ENCODE data around the gene PRKG1.
"Not testable (repeated sequence)": the region's sequence is repeated elsewhere in the genome, so short reads cannot be mapped to it uniquely, and the experiment has no call there.

Gene PRKG1

DNA sequence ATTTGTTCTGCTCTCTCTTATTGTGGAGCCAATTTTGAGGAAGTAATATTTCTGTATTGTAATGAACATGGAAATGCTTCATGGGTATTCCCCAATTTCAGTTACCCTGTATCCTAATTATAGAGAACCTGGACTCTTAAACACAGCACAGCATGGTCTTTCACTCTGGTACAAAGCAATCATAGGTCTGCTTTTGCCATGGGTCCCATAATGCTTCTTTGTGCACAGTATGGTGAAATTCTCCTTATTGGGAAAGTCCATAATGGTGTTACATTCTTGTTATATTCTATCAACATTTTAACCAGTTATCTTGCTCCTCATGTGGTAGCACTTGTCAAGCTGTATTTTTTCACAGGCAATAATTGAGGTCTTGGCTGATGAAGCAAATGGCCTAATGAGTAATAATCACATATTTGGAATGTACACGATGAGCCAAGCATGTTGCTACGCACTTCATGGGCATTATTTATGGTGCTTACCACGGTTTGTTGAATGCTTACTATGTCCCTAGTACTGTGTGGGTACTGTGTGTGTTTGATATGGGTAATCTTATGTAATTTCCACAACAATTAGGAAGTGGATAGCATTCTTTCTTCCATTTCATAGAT, 42.9 kb downstream of the PRKG1 start:
- no peak for DNase-seq (ENCODE audit: low spot score)

- no peak for DNase-seq (ENCODE audit: low spot score)
Observed at GRCh38 chr10:51117794-51118193, 43.5 kb downstream of the PRKG1 start.

- DNase-seq (ENCODE audit: low spot score) = no peak
Observed at GRCh38 chr10:51119441-51119840, 45.2 kb downstream of the PRKG1 start.

DNA sequence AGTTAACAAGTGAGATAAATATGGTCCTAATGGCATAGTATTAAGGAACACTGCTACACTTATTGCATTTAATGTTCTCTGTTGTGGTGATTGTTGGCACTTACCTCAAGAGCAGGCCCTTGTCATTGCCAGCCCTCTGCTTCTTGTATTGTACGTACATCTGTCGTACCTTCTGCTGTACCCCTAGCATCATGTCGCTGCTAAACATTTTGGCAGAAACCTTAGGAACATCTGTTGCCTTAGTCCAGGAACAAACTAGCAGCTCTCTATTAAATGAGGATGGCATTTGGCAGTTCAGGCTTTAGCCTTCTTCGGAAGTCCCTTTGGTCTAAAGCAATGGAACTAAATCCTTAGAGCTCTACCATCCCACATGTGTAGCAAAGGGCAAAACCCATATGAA, 47.6 kb downstream of the PRKG1 start:
- DNase-seq (ENCODE audit: low spot score) = no peak

DNA sequence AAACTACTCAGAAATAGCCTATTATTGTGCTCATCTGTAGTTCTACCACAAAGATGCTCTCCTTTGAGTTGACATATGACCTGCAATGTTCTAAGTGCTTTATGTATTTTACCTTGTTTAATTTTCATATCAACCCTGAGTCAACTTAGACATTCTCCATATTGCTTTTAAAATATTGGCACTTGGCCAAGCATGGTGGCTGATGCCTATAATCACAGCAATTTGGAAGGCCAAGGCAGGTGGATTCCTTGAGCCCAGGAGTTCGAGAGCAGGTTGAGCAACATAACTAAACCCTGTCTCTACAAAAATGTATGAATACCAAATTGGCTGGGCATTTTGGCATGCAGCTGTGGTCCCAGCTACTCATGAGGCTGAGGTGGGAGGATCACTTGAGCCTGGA, 50.6 kb downstream of the PRKG1 start:
- DNase-seq (ENCODE audit: low spot score) = no peak

- DNase-seq (ENCODE audit: low spot score) = no peak
Observed at GRCh38 chr10:51125518-51125917, 51.2 kb downstream of the PRKG1 start.

- DNase-seq (ENCODE audit: low spot score) = no peak
Observed at GRCh38 chr10:51129946-51130544, 55.8 kb downstream of the PRKG1 start.

DNA sequence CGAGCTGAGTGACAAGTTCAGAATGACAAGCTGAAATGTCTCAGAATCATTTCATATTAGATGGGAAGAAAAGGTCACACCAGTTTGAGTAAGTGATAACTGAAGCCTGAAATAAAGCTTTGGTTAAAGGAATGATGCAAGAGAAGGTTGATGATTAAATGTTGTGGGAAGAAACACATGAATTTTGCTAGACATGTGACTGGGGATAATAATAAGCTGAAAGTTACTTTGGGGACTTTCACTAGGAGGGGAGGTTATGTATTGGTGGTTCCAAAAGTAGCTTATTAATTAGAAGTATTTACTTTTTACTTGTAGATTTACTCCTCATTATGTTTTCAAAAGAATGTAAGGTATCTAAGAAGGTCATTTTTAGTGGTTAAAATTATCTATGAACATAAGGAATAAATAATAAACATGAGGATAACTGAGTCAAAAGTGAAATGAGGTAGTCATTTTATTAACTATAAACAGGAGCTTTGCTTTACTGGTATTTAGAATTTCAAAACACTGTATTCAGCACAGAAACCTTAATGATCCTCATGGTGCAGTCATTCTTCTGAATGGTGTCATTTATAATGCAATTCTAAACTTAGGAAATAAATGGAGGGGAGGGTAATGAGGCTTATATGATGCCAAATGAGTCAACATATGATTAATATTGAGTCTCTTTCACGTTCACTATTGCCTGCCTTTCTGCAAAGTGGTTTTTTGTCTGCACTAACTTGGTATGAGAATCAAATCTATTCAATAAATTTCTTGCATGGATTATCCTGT, 63.7 kb downstream of the PRKG1 start:
- DNase-seq (ENCODE audit: low spot score) = no peak

DNA sequence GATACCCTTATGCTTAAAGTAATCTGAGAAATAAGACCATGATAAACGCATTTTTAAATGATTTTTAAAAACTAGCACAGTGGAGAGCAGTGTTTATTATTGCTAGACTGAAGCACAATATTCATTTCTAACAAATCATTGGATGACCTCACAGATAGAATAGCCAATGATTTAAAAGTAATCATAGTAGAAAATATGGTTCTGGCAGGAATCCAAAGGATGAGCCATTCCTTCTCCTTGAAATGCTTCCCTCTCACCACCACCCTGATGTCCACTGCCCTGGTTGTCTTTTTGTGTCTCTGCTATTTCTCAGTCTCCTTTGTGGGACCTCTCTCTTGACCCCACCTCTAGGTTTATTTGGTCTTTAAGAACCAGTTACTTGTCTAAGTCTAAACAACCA, 64.9 kb downstream of the PRKG1 start:
- DNase-seq (ENCODE audit: low spot score) = no peak

GRCh38 chr10:51141010-51141409, 66.7 kb downstream of the PRKG1 start:
- DNase-seq (ENCODE audit: low spot score) = no peak

- no peak for DNase-seq (ENCODE audit: low spot score)
Observed at GRCh38 chr10:51144161-51144781, 70.0 kb downstream of the PRKG1 start.

DNA sequence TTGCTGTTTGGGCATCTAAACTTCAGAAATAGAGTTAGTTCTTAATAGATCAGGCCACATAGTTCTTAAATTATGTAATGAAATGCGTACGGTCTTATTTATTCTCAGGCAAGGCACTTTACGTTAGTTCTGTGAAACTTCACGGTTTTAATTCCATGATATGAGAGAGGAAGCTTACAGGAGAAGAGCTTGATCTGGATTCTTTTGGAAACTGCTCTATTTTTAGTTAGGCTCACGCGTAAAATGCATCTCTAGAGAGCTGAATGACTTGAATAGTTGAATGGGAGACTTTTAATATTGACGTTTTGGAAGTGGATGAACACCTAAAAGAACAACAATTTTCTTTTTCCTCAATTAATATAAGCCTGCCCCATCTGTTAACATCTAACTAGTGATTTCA, 71.1 kb downstream of the PRKG1 start:
- no peak for DNase-seq (ENCODE audit: low spot score)

DNA sequence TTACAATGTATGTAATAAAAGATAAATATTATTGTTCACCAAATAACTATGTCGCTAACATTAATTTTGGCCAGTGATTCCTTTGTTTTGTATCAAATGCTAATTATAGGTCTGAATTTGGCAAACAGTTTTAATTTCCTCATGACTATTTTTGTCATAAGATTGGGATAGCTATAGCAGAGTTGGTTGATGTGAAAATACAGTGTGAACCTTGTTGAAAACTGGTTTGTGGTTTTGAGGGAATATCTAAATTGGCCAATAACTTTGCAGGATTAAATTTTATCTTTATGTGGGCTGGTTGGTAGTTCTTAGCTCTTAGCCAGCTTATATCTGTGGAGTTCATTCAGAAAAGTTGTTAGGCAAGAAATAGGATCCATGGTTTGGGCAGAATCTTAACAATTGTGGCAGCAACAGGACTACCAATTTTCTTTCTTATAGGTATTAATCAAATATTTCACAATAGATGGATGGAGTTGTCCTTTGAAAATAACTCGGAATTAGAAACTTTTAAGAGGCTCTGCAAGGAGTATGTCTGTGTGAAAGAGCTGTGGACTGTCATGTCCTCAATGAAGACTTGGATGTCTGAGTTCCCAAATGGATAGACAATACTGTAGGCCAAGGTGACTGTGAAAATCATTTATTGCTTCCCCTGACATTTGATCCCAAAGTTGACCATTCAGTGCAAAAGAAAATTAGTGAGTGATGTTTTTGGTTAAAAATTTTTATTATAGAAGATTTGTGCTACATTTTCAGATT, 73.5 kb downstream of the PRKG1 start:
- no peak for DNase-seq (ENCODE audit: low spot score)

DNA sequence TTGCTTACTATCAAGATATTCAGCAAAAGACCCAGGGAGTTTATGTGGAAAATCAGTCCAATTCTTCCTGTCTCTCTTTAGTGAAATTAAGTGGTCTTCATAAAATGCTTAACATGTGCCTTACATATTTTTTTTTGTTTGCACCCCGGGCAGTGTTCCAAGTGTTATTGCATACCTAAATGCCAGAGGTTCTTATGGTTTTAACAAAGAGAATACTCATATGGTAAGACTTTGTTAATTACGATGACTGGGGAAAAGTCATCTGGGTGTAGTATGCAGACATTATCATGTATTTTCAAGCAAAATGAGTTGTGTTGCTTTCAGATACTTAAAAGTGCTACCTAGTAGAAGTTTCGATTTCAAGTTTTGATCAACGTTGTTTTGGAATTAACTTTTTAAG, 82.6 kb downstream of the PRKG1 start:
- DNase-seq (ENCODE audit: low spot score) = no peak

DNA sequence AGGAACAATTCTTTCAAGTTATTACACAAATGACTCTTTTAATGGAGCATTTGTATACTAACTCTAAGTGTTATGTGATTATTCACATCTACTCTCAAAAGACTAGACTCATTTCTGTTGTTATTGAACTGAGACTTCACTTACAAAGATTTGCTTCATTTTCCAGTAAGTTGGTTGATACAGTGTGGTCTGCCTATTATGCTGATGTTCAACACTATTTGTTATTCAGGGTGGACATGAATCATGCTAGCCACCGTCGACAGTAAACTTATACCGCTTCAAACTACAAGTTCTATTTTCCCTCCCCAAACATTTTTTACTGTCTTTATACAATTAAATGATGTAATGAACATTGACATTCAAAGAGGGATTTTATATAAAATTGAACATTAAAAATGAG, 84.5 kb downstream of the PRKG1 start:
- no peak for DNase-seq (ENCODE audit: low spot score)

- no peak for DNase-seq (ENCODE audit: low spot score)
Observed at GRCh38 chr10:51159841-51160240, 85.6 kb downstream of the PRKG1 start.

- DNase-seq (ENCODE audit: low spot score) = no peak
Observed at GRCh38 chr10:51162002-51162401, 87.7 kb downstream of the PRKG1 start.

DNA sequence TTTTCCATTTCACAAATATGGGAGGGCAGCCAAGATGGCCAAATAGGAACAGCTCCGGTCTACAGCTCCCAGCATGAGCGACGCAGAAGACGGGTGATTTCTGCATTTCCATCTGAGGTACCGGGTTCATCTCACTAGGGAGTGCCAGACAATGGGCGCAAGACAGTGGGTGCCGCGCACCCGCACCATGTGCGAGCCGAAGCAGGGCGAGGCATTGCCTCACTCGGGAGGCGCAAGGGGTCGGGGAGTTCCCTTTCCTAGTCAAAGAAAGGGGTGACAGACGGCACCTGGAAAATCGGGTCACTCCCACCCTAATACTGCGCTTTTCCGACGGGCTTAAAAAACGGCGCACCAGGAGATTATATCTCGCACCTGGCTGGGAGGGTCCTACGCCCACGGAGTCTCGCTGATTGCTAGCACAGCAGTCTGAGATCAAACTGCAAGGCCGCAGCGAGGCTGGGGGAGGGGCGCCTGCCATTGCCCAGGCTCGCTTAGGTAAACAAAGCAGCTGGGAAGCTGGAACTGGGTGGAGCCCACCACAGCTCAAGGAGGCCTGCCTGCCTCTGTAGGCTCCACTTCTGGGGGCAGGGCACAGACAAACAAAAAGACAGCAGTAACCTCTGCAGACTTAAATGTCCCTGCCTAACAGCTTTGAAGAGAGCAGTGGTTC, 89.2 kb downstream of the PRKG1 start:
- not testable (repeated sequence) for DNase-seq (ENCODE audit: low spot score)

DNA sequence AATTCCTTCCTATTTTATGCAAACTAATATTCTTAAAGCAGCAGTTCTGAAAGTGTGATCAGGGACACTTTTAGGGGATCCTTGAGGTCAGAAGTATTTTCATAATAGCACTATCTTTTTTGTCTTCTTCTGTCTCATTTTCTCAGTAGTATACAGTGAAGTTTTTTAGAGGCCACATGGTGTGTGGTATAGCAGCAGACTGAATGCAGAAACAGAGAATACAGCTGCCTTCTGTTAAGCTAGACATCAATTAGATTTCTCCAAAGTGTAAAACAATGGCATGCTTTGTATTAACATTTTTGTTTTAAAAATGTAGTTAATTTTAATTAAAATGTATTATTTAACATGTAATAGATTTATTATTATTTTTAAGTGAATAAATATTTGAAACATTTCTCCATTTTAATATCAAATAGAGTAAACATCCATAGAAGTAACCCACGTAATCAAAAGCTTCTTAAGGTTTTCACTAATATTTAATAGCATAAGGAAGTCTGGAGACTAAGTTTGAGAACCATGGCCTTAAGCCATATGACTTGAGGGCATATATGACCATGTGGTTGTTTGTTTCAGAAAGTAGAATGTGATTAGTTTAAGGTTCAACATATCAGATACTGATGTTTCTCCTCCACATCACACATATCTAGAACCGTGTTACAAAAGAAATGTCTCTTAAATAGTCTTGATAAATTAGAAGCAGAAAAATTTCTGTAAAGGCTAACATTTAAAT, 94.0 kb downstream of the PRKG1 start:
- DNase-seq (ENCODE audit: low spot score) = no peak

DNA sequence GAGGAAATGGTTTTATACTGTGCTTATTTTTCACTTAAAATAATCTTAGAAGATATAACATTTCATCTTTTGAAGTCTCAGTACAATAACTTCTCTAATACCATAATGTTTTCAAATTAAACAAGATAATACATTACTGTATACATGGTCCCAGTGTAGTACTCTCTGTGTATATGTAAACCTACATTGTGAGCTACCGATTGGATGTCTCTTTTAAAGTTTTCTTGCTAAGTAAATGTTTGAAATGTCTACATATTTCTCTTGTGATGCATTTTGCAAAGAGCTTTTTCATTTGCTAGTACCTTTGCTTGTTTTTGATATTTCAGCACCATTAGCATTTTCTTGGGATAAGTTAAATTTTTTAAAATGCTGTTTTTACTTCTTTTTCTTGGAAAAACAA, 94.8 kb downstream of the PRKG1 start:
- no peak for DNase-seq (ENCODE audit: low spot score)
